WTC11 (cell line): ENCODE results near the gene SAMD8. TPM values are rescaled to one million over a fixed set of nuclear protein-coding genes. Genes with fewer than 3 reads are reported as not detected.

Experiments used
- ATAC-seq: fragments of 200-7000 bp; cut with Tn5 transposase; 2 replicates; pipeline ENCODE4 v1.10.0; 2021; ENCODE audit warnings: mild to moderate bottlenecking, moderate library complexity
- CTCF ChIA-PET: fragments of 300-600 bp; sonication (Branson Sonifier 250); formaldehyde crosslinking; loops from one replicate; lab custom pipeline; 2021; ENCODE audit warnings: antibody characterized with exemption; lab: Charles Lee
- POLR2A ChIA-PET: fragments of 350-600 bp; sonication (Branson Sonifier 250); formaldehyde crosslinking; loops from one replicate; lab custom pipeline; 2021; ENCODE audit warnings: antibody characterized with exemption; lab: Charles Lee
- DNase-seq: peaks from one replicate; pipeline ENCODE4 v3.0.0; 2021; ENCODE audit warnings: low spot score
- H3K27ac Mint-ChIP-seq: 2 replicates; pipeline ENCODE4 v1.8.0; 2021; ENCODE audit warnings: mixed read lengths
- H3K27me3 Mint-ChIP-seq: 2 replicates; pipeline ENCODE4 v1.8.0; 2021; ENCODE audit warnings: low read depth, mild to moderate bottlenecking, moderate library complexity, mixed read lengths
- H3K36me3 Mint-ChIP-seq: 2 replicates; pipeline ENCODE4 v1.8.0; 2021; ENCODE audit warnings: mixed read lengths
- H3K4me1 Mint-ChIP-seq: 2 replicates; pipeline ENCODE4 v1.8.0; 2022; ENCODE audit warnings: mixed read lengths
- H3K4me3 Mint-ChIP-seq: 2 replicates; pipeline ENCODE4 v1.8.0; 2021; ENCODE audit warnings: mild to moderate bottlenecking, moderate library complexity, mixed read lengths
- H3K9me3 Mint-ChIP-seq: 2 replicates; pipeline ENCODE4 v1.8.0; 2021; ENCODE audit warnings: mixed read lengths
- AFF4 ChIP-seq: sonication (generic); formaldehyde crosslinking; IDR thresholded peaks from 2 replicates; pipeline ENCODE4 v1.8.1; 2023; ENCODE audit warnings: mild to moderate bottlenecking, missing genetic modification reagents, borderline replicate concordance
- ARID4B ChIP-seq: sonication (generic); formaldehyde crosslinking; IDR thresholded peaks from 2 replicates; pipeline ENCODE4 v1.8.0; 2023; ENCODE audit warnings: missing genetic modification reagents, mild to moderate bottlenecking, borderline replicate concordance
- ATF6 ChIP-seq: sonication (generic); formaldehyde crosslinking; IDR thresholded peaks from 2 replicates; pipeline ENCODE4 v1.8.1; 2023; ENCODE audit warnings: mild to moderate bottlenecking, missing genetic modification reagents
- CBFB ChIP-seq: sonication (generic); formaldehyde crosslinking; IDR thresholded peaks from 2 replicates; pipeline ENCODE4 v1.8.1; 2022; ENCODE audit warnings: mild to moderate bottlenecking, low read depth, missing genetic modification reagents
- E2F4 ChIP-seq: sonication (generic); formaldehyde crosslinking; IDR thresholded peaks from 2 replicates; pipeline ENCODE4 v1.8.1; 2022; ENCODE audit warnings: low read depth, mild to moderate bottlenecking, moderate library complexity, missing genetic modification reagents, borderline replicate concordance
- ERG ChIP-seq: fragments of 250-450 bp; sonication (Bioruptor Pico); IDR thresholded peaks from 2 replicates; pipeline ENCODE4 v1.8.0; 2021; ENCODE audit warnings: mild to moderate bottlenecking
- FOXK1 ChIP-seq: sonication (generic); formaldehyde crosslinking; IDR thresholded peaks from 2 replicates; pipeline ENCODE4 v1.8.0; 2022; ENCODE audit warnings: mild to moderate bottlenecking, moderate library complexity, missing genetic modification reagents
- GTF2I ChIP-seq: fragments of 250-450 bp; sonication (Bioruptor Pico); conservative IDR thresholded peaks from 2 replicates; pipeline ENCODE4 v1.4.0; 2021; ENCODE audit warnings: mild to moderate bottlenecking
- IRF1 ChIP-seq: sonication (generic); formaldehyde crosslinking; IDR thresholded peaks from 2 replicates; pipeline ENCODE4 v1.8.0; 2023; ENCODE audit warnings: missing genetic modification reagents
- NR1H2 ChIP-seq: sonication (generic); formaldehyde crosslinking; IDR thresholded peaks from 2 replicates; pipeline ENCODE4 v1.9.0; 2021; ENCODE audit warnings: mild to moderate bottlenecking, moderate library complexity, missing genetic modification reagents
- SMAD3 ChIP-seq: sonication (generic); formaldehyde crosslinking; IDR thresholded peaks from 2 replicates; pipeline ENCODE4 v1.8.0; 2022; ENCODE audit warnings: missing genetic modification reagents, mild to moderate bottlenecking, borderline replicate concordance
- SMAD4 ChIP-seq: sonication (generic); formaldehyde crosslinking; IDR thresholded peaks from 2 replicates; pipeline ENCODE4 v1.8.0; 2022; ENCODE audit warnings: mild to moderate bottlenecking, missing genetic modification reagents
- SP1 ChIP-seq: sonication (generic); formaldehyde crosslinking; conservative IDR thresholded peaks from 2 replicates; pipeline ENCODE4 v1.8.1; 2022; ENCODE audit warnings: missing genetic modification reagents
- TCF7 ChIP-seq: sonication (generic); formaldehyde crosslinking; IDR thresholded peaks from 2 replicates; pipeline ENCODE4 v1.8.0; 2022; ENCODE audit warnings: mild to moderate bottlenecking, low read depth, missing genetic modification reagents, moderate library complexity
- ZNF281 ChIP-seq: sonication (generic); formaldehyde crosslinking; IDR thresholded peaks from 2 replicates; pipeline ENCODE4 v1.8.0; 2023; ENCODE audit warnings: mild to moderate bottlenecking, missing genetic modification reagents
- ZNF416 ChIP-seq: fragments of 250-450 bp; sonication (Bioruptor Pico); IDR thresholded peaks from 2 replicates; pipeline ENCODE4 v1.9.0; 2021; ENCODE audit warnings: mild to moderate bottlenecking, inconsistent platforms
- ZNF425 ChIP-seq: fragments of 250-450 bp; sonication (Bioruptor Pico); conservative IDR thresholded peaks from 2 replicates; pipeline ENCODE4 v1.9.0; 2021; ENCODE audit warnings: mild to moderate bottlenecking
- total RNA-seq: library from RNA; stranded (reverse); gene quantifications from 3 replicates; pipeline ENCODE4 v1.2.3, GENCODE V29; 2021

Gene SAMD8
- total RNA-seq, 1 experiment from 2014 or later: 23.0 TPM

- no peaks in the 10 kb centered on the region for H3K36me3 Mint-ChIP-seq
- ChIA-PET CTCF (no interaction called here), POLR2A (interaction anchor here (0.5 kb wide), 1 partner anchor 188 kb away, joined by 4 read pairs; no protein-coding TSS in a partner anchor)
- DNase-seq: no peak
- H3K9me3 Mint-ChIP-seq: no peaks in the 10 kb centered on the region
- H3K4me1 Mint-ChIP-seq: peaks cover 2% of the 10 kb centered on the region; the same call in 1 of the 2 replicates
- no peaks in the 10 kb centered on the region; the same call in 1 of the 2 replicates for H3K27me3 Mint-ChIP-seq
- H3K4me3 Mint-ChIP-seq: no peak overlapping the region
- no peak for ATAC-seq
- H3K27ac Mint-ChIP-seq: no peak overlapping the region
- TF ChIP-seq ZNF425: no peak
- TF ChIP-seq ZNF416: no peak
- TF ChIP-seq GTF2I: no peak
- no peak for TF ChIP-seq ZNF281
- no peak for TF ChIP-seq ATF6 (CRISPR knock-in tag)
- TF ChIP-seq E2F4 (CRISPR knock-in tag): no peak
- TF ChIP-seq AFF4 (CRISPR knock-in tag): no peak
- TF ChIP-seq SMAD4 (CRISPR knock-in tag): no peak
- TF ChIP-seq SP1 (CRISPR knock-in tag): no peak
- no peak for TF ChIP-seq SMAD3 (CRISPR knock-in tag)
- TF ChIP-seq CBFB (CRISPR knock-in tag): no peak
- TF ChIP-seq TCF7 (CRISPR knock-in tag): no peak
- TF ChIP-seq FOXK1 (CRISPR knock-in tag): no peak
- no peak for TF ChIP-seq ERG (CRISPR knock-in tag)
- TF ChIP-seq ARID4B (CRISPR knock-in tag): no peak
- no peak for TF ChIP-seq IRF1 (CRISPR knock-in tag)
- no peak for TF ChIP-seq NR1H2 (CRISPR knock-in tag)
Measured at GRCh38 chr10:75062506-75063299, 48.8 kb upstream of the SAMD8 start.
